Stimulated activated CD4-positive, alpha-beta T cell treated with anti-CD3 and anti-CD28 coated beads, Interleukin-4, amount 100 ng/mL, for 1 hour (primary cell): ENCODE measurements around the gene TACR1.
"Not testable (repeated sequence)": the region's sequence is repeated elsewhere in the genome, so short reads cannot be mapped to it uniquely, and the experiment has no call there.

Experiments
- DNase-seq: peaks from one replicate; pipeline ENCODE4 v3.0.0-alpha.2; 2020

TACR1 gene

DNA sequence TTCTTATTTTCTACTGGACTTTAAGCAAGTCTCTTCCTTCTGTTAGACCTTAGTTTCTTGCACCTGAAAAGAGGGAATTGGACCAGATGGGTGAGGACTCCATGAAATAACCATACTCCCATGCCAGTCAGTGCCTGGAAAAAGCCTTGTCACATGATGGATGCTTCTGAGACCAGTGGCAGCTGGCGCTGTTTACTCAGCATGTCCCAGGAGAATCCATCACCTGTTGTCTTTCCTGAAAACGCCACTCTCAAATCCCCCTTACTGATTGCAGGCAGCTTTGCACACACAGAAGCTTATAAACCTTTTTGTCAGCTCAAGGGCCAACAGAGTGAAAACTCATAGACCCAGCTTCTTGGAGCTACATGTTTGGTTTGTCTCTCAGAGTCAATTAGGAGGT lies 123.2 kb downstream of the TACR1 start:
- DNase-seq: no peak

DNA sequence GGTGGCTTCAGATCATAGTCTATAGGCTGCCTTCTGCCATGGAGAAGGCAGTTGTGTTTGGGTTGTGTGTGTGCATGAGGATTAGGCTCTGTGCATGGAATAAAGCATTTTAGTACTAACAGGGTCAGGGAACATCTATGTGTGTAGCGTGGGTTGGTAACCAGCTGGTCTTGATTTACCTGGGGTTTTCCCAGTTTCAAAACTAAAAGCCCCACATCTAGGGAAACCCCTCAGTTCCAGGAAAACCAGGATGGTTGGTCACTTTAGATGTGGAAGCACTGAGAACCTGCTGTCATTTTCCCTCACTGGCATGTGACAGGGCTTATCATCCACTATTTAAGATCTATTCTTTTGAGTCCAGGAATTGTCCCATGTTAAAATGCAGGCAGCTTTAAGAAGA lies 124.6 kb downstream of the TACR1 start:
- DNase-seq: no peak

DNA sequence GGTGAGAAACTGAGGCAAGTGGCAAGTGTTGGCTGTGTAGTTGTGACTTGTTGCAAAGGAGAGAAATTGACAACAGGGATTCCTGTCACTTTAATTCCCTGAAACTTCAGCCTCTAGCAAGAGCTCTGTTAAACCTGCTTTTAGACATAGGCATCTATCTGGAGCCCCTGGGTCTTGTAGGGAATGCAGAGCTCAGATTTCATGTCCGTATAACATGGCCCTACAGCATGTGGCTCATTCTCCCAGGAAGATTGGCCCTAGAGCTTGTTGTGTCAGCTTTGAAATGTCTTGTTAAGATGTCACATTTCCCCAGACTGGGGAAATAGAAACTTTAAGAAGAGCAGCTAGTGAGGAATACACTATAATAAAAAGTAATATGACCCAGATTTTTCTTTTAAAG lies 125.1 kb downstream of the TACR1 start:
- no peak for DNase-seq

DNA sequence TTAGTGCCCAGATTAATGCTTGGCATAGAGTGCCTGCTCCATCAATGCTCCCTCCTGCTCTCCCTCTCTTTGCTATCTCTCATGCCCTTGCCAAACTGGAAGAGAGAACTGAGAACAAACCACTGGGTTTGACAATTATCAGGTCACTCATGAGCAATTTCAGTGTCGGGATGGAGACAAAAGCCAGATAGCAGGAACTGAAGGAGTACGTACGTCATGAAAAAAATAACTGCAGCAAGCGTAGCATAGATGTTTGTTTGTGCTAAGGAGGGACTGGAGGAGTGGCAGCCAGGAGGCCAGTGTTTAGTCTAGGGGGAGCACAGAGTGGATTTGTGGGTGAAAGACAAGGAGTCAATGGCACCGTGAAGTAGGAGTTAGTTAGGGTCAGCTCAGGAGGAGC lies 127.6 kb downstream of the TACR1 start:
- no peak for DNase-seq

DNA sequence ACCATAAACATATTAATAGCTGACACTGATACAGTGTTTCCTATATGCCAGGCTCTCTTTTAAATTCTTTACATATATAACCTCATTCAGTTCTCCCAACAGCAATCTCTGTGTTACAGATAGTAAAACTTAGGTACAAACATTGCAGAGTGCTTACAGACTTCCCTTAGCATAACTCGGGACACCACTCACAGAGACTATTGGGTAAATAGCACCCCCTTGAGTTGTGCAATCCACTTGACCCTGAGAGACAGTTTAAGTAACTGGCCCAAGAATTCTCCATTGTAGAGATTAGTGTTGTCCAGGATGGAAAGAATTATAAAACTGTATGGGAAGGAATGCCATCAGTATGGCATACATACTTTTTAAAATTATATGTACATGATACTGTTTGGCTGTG lies 130.8 kb downstream of the TACR1 start:
- no peak for DNase-seq

DNA sequence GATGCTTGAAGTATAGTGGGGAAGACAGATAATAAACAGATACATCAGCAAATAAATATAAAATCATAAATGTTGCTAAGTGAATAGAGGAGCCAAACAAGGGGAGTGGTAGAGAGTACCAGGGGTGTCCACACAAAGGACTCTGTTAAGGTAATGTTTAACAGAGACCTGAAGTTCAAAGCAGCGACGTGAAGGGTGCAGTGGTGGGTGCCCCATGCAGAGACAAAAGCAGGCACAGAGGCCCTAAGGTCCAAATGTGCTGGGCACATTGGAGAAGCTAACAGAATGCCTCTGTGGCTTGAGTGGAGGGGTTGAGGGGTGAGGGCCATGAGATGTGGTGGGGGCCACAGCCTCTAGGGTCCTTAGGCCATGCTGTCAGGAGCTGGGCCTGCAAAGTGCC lies 131.8 kb downstream of the TACR1 start:
- DNase-seq: no peak

DNA sequence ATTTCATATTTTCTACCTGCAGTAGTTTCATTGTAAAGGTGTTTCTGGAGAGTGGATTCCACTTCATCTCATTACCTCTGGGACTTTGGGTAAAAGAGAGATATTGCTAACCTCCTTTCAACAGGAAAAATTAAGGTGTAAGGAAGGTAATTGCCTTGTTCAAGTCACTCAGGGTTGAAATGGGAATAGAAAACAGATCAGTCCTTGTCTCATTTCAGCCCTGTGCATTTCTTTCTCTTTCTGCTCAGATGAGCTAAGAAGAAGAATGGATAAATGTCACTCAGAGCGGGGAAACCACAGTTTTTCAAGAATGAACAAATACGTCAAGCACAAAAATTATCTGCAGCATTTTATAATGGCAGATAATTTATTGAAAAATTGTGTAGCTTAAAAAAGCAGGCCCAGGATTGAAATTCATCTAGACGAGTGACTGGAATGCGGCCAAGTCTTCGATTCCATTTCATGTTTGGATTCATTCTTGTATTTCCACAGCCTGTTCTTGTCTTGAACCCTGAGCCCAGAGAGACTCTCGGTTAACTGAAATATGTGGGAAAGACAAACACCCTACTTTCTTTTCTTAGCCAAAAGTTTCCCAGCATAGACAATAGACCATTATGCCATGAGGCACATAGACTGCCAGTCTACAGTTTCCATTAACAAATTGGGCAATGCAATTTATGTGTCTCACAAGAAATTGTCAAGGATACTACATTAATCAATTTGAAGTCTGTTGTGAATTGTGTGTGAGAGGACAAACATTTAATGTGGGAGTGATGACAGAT lies 133.0 kb downstream of the TACR1 start:
- no peak for DNase-seq

DNA sequence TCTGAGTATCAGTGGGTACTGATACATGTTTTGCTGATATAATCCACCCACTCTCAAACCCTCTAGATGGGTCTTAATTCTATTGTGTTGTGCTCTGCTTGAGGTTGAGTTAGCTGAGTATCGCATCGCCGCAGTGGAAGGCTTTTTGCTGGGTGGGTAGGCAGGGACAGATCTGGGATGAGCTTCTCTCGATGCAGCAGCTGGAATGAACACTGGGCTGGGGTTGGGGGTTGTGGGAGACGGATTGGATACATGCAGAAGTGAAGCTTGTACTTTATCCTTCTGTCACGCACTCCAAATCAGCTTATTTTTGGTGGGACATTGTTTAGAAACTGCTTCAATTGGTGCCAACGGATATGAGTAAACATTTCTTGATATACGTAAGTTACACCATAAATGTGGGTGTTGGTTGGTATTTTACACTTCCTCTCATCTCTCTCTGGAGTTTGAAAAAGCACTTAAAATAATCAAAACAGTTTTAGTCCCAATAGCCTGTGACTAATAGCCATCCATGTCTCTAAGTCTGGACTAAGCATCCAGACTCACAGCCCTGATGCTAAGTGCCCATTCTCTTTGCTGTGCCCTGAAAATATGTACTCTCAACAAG lies 133.8 kb downstream of the TACR1 start:
- DNase-seq: no peak

DNA sequence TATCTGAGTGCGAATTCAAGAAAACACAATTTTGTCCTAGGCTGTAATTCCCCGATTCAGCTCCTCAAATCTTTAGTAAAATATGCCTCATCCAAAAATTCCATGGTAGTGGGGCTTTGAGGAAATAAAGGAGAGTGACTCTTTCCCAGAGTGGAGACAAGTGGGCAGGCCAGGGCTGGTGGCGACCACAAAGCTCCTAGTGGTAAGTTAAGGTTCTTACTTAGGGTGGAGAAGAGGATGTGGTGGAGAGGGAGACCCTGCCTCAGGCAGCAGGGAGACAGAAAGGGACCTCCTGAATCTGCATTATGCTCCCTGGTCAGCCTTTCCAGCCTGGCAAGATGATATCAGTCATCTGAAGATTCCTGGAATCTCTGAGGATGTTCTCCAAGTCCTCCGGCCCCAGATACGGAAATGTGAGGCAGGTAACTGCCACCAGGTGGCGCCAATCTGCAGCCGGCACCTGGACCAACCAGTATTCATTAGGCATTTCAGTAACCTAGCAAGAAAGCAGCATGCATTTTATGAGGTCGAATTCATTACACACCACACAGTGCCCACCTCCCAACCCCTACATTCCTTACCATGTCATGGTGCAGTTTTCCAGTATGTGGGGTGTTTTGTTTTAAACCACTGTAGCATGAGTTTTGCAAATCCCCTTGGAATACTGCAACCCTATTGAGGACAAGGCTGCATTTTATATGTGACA lies 134.5 kb downstream of the TACR1 start:
- DNase-seq: peak; percentile 44

DNA sequence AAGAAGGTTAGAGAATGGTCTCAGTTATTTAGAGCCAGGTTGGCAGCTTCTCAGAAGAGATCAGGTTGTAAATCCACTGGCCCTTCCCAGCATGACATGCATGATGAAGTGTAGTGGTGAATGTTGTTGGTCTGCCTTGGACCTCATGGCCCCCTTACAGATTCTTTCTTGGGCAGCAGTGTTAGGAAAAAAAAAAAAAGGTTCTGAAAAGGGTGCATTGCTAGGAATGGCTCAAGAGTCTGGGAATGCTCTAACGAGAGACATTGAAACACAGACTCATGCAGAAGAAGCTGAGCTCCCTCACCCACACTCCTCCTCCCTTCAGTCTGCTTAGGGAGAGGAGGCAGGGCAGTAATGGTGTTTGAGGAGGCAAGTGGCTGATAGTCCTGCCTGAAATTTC lies 135.4 kb downstream of the TACR1 start:
- DNase-seq: no peak

DNA sequence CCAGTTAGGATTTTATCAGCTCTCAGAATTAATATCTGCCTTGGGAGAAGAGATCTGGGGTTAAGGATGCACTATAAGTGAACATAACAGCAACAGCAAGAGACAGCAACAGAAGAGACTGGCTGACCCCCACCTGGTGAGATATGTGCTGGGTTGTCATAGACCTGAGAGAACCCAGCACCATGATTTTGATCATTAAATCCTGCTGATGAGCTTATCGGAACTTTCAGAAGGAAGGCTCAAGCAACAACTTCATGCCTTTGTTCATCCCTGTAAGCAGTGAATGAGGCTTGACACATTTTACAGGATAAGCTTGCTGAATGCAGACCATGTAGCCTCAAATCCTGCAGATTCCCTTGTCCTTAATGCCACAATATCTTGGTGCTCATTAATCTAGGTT lies 140.9 kb downstream of the TACR1 start:
- DNase-seq: no peak

DNA sequence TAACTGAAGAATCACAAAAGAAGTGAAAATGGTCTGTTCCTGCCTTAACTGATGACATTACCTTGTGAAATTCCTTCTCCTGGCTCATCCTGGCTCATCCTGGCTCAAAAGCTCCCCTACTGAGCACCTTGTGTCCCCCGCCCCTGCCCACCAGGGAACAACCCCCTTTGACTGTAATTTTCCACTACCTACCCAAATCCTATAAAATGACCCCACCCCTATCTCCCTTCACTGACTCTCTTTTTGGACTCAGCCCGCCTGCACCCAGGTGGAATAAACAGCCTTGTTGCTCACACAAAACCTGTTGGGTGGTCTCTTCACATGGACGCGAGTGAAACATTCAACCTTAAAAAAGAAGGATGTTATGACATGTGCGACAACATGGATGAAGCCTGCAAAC lies 142.2 kb downstream of the TACR1 start:
- not testable (repeated sequence) for DNase-seq

DNA sequence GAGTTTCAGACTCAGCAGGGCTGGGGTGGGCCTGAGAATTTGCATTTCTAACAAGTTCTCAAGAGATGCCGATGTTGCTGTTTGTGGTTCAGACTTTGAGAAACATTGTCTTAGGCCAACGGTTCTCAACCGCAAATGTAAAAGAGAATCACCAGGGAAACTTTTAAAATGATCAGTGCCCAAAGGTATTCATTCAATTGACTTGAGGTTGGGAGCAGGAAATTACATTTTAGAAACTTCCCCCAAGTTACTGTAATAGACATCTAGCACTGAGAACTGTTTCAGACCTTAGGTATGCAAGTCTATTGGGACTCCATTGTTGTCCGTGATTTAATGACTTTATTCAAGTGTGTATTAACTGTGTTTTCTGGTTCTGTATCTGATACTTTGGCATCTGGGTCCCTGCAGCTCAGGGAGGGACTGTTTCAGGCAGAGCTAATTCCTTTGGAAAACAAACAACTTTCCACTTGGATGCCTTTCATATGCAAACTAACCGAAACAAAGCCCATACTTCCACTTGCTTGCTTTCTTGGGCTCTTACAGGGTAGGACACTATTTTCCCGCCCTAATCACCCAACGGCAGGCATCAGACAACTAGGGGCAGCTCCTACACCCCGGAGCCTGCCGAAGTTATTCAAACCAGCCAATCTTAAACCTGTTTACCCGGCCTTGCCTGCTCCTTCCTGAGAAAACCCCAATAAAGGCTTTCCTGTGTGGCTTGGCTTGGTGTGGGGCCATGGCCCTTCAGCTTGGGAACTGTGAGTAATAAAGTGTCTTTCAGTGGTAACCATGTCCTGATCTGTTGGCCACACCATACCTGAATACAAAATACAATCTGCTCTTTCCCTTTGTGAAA lies 143.3 kb downstream of the TACR1 start:
- no peak for DNase-seq

DNA sequence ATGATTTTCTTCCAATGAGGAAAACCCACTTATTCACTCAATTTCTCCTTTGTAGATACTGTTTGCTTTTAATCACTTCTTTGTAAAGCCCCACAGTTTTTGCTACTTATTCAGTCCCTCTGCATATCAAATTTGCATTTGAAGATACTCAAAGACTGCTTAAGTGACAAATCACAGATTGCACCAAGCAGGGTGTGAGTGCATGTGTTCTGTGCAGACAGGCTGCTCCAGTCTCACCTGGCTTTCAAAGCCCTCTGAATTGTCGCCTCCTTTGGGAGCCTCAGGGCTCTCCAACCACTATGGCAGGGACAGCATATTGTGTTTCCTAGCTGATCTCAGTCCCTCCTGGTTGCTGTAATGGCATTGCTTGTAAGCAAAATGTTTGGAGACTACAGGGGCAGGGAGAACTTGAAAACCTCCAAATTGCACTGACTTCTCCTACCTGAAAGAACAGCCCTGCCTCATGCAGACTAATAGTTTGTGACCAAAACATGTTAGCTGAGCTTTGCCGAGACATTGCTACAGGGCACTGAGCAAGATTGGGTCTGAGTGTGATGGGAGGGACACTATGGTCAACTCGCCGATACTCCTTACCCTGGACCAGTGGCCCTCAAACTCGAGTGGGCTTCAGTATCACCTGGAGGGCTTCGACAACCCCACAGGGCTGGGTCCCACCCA lies 144.0 kb downstream of the TACR1 start:
- DNase-seq: no peak

DNA sequence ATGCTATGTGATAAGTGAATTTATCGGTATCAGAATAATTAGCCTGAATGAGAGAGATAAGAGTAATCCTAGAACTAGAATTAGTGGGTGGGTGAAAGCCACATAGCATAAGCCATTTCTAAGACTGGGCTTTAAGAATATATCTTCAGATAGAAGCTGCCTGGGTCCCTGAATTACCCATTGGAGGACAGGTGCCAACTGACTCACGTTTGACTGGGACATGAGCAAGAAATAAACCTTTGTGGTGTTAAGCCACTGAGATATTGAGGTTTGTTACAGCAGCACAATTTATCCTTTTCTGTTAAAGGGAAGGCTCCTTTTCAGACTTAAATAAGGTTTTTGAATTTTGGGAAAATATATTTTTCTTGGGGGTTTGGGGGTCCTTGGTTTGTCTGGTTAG lies 145.0 kb downstream of the TACR1 start:
- DNase-seq: no peak

DNA sequence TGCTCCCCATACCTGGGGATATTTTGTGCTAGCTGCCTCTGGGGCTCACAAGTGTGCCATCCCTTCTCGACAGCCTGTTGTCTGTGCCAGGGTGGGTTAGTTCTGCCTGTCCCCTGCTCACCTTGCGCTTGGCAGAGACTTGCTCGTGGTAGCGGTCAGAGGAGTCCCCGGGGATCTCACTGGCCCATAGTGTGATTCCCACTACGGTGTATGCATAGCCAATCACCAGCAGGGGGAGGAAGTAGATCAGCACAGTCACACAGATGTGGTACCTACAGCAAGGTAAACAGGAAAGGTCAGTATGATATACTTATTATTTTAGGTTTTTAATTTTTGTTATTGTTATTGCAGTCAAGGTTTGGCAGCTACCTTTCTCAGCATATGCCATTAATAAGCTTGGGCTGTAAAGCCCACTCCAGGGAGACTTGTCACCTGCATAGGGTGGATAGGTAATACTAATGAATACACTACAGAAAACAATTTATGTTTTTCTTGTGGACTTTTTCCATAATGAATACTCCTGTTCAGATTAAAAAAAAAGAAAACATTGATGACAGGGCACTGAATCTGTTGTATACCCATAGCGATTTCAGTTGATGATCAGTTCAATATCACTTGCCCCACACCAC lies 145.7 kb downstream of the TACR1 start:
- no peak for DNase-seq

DNA sequence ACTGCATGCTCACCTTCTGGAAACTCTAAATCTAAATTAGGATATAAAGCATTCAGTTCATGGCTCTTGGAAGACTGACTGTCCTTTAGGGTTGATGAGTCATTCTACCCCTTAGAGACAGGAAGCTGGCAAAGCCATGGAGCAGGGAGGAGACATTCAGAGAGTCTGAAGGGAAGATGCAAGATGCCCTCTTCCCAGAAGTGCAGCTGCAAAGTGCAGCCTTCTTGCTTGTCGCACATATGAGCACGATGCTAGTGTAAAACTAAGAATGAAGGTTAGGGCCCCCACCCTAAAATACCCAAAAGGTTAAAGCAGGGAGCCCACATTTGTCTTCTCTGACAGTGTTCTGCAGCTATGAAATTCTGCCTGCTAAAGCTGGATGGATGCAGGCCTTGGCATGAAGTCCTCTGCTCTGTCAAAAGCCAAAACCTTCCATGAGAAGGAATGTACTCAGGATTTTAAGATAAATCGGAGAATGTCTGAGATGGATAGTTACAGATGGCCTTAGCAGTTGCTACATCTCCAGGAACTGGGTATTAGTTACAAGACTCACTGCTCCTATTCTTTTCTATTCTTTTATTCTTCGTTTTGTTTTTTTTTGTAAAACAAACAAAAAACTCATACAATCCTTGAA lies 151.2 kb downstream of the TACR1 start:
- no peak for DNase-seq

DNA sequence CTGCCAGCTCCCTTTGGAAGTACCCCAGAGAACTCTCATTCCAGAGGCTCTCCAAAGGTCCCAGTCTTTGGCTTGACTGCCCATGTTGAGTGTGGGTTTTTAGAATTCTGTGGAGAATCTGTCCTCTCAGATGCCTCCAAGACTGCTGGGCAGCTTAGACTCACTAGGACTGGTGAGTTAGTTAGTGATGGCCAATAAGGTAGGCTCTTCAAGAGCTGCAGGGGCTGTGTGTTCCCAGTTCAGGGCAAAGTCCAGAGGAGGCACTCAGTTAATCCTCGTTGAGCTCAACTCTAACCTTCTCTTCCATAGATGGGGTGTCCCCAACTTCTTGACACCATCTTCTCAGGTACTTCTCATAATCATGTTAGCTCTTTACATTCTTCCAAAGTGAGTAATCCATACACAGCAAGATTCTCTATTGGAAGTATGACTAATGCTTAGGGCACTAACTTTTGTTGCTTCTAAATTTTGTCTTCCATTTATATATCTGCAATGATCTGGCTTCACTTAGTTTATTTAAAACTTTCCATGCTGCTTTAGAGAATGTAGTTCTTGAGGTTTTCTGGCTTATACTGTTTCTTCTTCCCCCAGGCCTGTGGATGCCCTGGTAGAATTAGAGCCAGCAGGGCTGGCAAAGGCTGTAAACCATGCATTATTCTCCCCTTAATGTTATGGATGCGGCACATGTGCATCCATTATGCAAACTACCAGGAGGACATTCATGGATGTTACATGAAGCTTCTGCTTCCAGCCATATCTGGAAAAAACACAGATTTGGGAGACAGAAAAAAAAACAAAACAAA lies 151.9 kb downstream of the TACR1 start:
- no peak for DNase-seq

DNA sequence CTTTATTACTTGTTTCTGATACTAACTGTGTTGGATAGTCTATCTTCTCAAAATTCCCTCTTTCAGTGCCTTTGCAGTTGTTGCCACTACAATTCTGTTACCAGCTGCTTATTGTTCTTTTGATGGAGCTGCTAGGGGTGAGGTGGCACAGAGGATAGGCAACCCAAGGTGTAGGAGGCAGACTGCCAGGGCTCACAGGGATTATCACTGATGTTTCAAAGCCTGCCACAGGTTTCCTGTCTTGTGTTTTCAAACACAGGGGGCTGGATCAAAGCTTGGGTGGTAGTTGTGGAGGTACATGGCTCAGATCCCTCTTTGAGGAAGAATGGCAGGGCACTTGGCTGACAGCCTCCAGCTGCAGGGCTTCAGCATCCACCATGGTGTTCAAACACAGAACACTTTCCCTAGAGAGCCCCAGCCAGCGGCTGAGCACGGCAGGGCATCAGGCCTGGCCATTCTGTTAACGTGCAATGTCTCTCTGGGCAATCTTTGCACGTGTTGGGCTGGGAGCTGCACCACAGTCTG lies 153.7 kb downstream of the TACR1 start:
- DNase-seq: no peak

DNA sequence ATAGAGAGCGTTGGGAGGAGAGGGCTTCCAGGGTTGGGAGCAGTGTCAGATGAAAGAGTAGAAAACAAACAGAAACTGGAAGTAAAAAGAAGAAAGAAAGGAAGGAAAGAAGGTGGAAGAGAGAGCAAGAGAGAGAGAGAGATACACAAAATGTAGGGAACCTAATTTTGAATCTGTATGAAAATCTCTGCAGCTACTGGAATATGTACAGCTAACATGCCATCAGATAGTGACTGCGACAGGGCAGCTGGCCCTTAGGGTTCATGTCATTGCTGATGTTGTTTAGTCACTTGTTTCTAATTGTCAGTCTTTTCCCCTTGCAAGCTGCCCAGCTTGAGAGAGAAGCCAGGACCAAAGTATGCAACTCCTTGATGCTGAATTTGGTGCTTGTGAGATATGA lies 155.0 kb downstream of the TACR1 start:
- no peak for DNase-seq

DNA sequence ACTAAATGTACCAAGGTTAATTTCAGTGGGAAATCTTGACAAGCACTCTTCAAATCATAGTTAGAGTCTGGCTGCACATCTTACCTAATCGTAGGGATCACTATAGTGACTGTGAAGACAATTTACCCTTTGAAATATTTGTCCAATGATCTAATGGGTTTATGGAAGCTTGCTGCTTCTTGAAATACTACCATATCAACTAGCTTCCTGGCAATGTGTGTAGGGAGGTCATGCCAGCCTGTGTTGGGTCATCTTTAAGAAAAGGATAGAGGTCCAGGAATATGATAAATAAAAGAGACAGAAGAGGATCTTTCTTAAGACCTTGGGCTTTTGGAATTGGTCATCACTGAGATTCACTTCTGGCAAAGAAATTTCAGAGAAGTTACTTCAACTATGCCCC lies 156.5 kb downstream of the TACR1 start:
- DNase-seq: no peak
